Esophagus squamous epithelium (tissue), 5 donors: ENCODE data around the gene MAP3K20. TPM values are rescaled to one million over a fixed set of nuclear protein-coding genes. Genes with fewer than 3 reads are reported as not detected.
"Not testable (repeated sequence)": the region's sequence is repeated elsewhere in the genome, so short reads cannot be mapped to it uniquely, and the experiment has no call there.

Experiments used
- DNase-seq: peaks from one replicate; lab custom pipeline; 2025; lab: John Stamatoyannopoulos, UW
- H3K27ac ChIP-seq, 4 donors: fragments of 200-600 bp; sonication (generic); one replicate each; pipeline ENCODE4 v1.5.1; 2016 to 2019; ENCODE audit warnings: mild to moderate bottlenecking in 1 of 4
- H3K27me3 ChIP-seq, 4 donors: fragments of 200-600 bp; sonication (generic); 1 replicate in 3 of 4; 2 replicates in 1 of 4; pipeline versions ENCODE4 v1.5.1 to v1.6.0; 2017 to 2021; ENCODE audit warnings: antibody characterized with exemption in 1 of 4
- H3K36me3 ChIP-seq, 3 donors: fragments of 200-600 bp; sonication (generic); one replicate each; pipeline ENCODE4 v1.5.1; 2016 to 2019
- H3K4me1 ChIP-seq, 3 donors: fragments of 200-600 bp; sonication (generic); one replicate each; pipeline ENCODE4 v1.5.1; 2017 to 2019
- H3K4me3 ChIP-seq, 4 donors: fragments of 200-600 bp; sonication (generic); 1 replicate in 3 of 4; 2 replicates in 1 of 4; pipeline ENCODE4 v1.5.1; 2016 to 2019; ENCODE audit warnings: mild to moderate bottlenecking in 2 of 4, moderate library complexity in 1 of 4
- H3K9me3 ChIP-seq, 3 donors: fragments of 200-600 bp; sonication (generic); one replicate each; pipeline ENCODE4 v1.5.1; 2016 to 2019
- CTCF ChIP-seq, 6 experiments: fragments of 450-650 bp in 4 of 6; fragments of 200-600 bp in 2 of 6; sonication (generic) in 2 of 6; IDR thresholded peaks; one replicate each; pipeline ENCODE4 v1.5.1; 2016 to 2019; ENCODE audit warnings: antibody characterized with exemption in 6 of 6, mild to moderate bottlenecking in 4 of 6, moderate library complexity in 4 of 6
- POLR2A ChIP-seq, 4 donors: fragments of 450-650 bp; IDR thresholded peaks; one replicate each; pipeline ENCODE4 v1.6.1; 2017; ENCODE audit warnings: antibody characterized with exemption in 4 of 4, mild to moderate bottlenecking in 4 of 4, moderate library complexity in 3 of 4
- WGBS, 2 donors: methylation state at CpG; one replicate each; pipeline ENCODE4 v1.1.5; 2018; 5-methylcytosine and 5-hydroxymethylcytosine counted together
- intact Hi-C: fragments of 100-400 bp; cut with DNase I; formaldehyde crosslinking; loops from one replicate; pipeline ENCODE4 v1.15.0; 2022
- total RNA-seq, 4 donors: library from RNA; depleted of rRNA; stranded (reverse); fragments of >200 nt; gene quantifications; one replicate each; pipeline ENCODE4 v1.1.0, GENCODE V29; 2016
- donor health status: DM: yes; HTN: yes; CAD: no.

MAP3K20 gene
- total RNA-seq, 4 donors from 2014 or later: 7.2 to 55.3 (median 26.3) TPM

- no peak overlapping the region for H3K27ac ChIP-seq
- no peaks in the 10 kb centered on the region for H3K36me3 ChIP-seq
- WGBS, 2 donors: 60 to 75% methylated on average over 1 of the region's 1 CpG
- intact Hi-C loops: no loop called here
- TF ChIP-seq POLR2A (IDR thresholded peaks at IDR 0.05) (no peak), CTCF (IDR thresholded peaks at IDR 0.05) (no peak)
- no peaks in the 10 kb centered on the region for H3K27me3 ChIP-seq
- H3K9me3 ChIP-seq: no peaks in the 10 kb centered on the region
- peaks cover 0 to 10% (median 0%) of the 10 kb centered on the region in 3 donors for H3K4me1 ChIP-seq
- no peak for DNase-seq
- H3K4me3 ChIP-seq: no peak overlapping the region
Observed at GRCh38 chr2:173171924-173172643, 96.4 kb downstream of the MAP3K20 start.

- intact Hi-C loops, H3K36me3 ChIP-seq, H3K27ac ChIP-seq, H3K4me3 ChIP-seq, DNase-seq, H3K4me1 ChIP-seq, H3K27me3 ChIP-seq, H3K9me3 ChIP-seq: not testable (repeated sequence)
- 95 to 98% methylated on average over 3 of the region's 3 CpGs for WGBS, 2 donors
Observed at GRCh38 chr2:173174339-173174738, 98.7 kb downstream of the MAP3K20 start.

DNA sequence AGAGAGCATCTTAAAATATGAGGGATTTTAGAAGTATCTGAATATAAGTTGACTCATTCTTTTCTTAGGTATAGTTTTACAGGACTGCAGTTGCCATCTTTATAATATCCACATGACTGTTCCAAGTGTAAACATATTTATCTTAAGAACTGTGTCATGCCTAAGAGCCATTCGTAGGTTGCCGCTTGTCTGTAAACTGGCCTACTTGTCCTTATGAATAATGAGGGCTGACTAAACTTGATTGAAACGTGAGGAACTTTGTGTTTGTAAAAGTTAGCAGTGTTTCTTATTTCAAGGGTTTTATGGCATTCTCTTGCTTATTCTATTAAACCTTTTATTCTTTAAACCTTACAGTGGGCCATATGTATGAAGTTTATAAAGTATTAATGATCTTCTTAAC is 99.6 kb downstream of the MAP3K20 start:
- intact Hi-C loops: no loop called here
- Histone ChIP-seq H3K27me3 (no peaks in the 10 kb centered on the region), H3K4me3 (no peak overlapping the region), H3K36me3 (no peaks in the 10 kb centered on the region), H3K4me1 (peaks cover 0 to 10% (median 0%) of the 10 kb centered on the region in 3 donors), H3K9me3 (no peaks in the 10 kb centered on the region), H3K27ac (no peak overlapping the region)
- 49 to 62% methylated on average over 3 of the region's 3 CpGs for WGBS, 2 donors
- TF ChIP-seq POLR2A (IDR thresholded peaks at IDR 0.05) (no peak), CTCF (IDR thresholded peaks at IDR 0.05) (no peak)
- DNase-seq: no peak

GRCh38 chr2:173181982-173182381 is 106.3 kb downstream of the MAP3K20 start:
- DNase-seq: no peak
- no peaks in the 10 kb centered on the region for H3K27me3 ChIP-seq
- TF ChIP-seq POLR2A (IDR thresholded peaks at IDR 0.05) (no peak), CTCF (IDR thresholded peaks at IDR 0.05) (no peak)
- no peaks in the 10 kb centered on the region for H3K9me3 ChIP-seq
- no peak overlapping the region for H3K4me3 ChIP-seq
- 78 to 88% methylated on average over 2 of the region's 2 CpGs for WGBS, 2 donors
- H3K27ac ChIP-seq: peak overlapping the region in 3 of 4 donors; percentile 2 to 33 (median 32)
- no peaks in the 10 kb centered on the region for H3K36me3 ChIP-seq
- H3K4me1 ChIP-seq: peaks cover 0 to 14% (median 7%) of the 10 kb centered on the region in 3 donors
- intact Hi-C loops: no loop called here

DNA sequence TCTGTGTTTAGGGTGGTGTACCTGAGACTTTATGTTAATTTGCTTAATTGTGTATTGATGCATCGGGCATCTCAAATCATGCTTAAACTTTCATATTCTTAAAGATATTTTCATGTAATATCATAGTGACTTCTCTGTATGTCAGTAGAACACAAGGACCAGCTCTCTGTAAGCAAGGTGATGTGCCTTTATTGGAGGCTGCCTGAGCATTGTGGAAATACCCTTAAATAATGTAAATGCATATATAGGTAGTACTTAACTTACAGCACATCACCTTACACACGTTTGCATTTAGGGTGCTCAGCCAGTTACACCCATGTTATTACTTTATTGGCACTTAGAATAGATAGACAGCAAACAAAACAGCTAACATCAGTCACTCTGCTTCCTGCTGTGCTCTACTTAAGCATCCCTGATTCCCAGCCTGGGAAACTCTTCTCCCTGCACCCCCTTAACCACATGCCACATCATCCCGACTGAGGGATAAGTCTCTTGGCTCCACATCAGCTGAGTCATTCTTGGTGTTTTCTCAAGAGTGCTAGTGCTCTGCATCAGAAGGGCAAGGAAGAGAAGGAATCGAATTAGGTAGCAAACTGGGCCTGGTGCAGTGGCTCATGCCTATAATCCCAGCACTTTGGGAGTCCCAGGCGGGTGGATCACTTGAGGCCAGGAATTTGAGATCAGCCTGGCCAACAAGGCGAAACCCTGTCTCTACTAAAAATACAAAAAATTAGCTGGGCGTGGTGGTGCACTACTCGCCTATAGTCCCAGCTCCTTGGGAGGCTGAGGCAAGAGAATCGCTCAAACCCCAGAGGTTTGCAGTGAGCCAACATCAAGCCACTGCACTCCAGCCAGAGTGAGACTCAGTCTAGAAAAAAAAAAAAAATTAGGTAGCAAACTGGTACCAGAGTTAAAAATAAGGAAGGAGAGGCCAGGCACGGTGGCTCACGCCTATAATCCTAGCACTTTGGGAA is 108.7 kb downstream of the MAP3K20 start:
- peaks cover 0 to 29% (median 13%) of the 10 kb centered on the region in 3 donors for H3K4me1 ChIP-seq
- peak overlapping the region in 3 of 4 donors; percentile 68 to 79 (median 70) for H3K27ac ChIP-seq
- no peak for TF ChIP-seq POLR2A (IDR thresholded peaks at IDR 0.05)
- WGBS, 2 donors: 57 to 63% methylated on average over 10 to 11 of the region's 11 CpGs
- H3K36me3 ChIP-seq: no peaks in the 10 kb centered on the region
- no peak for DNase-seq
- H3K9me3 ChIP-seq: no peaks in the 10 kb centered on the region
- H3K27me3 ChIP-seq: no peaks in the 10 kb centered on the region
- intact Hi-C loops: no loop called here
- no peak overlapping the region for H3K4me3 ChIP-seq

GRCh38 chr2:173185437-173185836 is 109.8 kb downstream of the MAP3K20 start:
- no peak for TF ChIP-seq POLR2A (IDR thresholded peaks at IDR 0.05)
- no peak for TF ChIP-seq CTCF (IDR thresholded peaks at IDR 0.05)
- no peaks in the 10 kb centered on the region for H3K27me3 ChIP-seq
- no peak overlapping the region for H3K4me3 ChIP-seq
- H3K36me3 ChIP-seq: no peaks in the 10 kb centered on the region
- no peaks in the 10 kb centered on the region for H3K9me3 ChIP-seq
- intact Hi-C loops: no loop called here
- no peak for DNase-seq
- H3K27ac ChIP-seq: peak overlapping the region in 2 of 4 donors; percentile 68 to 70
- peaks cover 0 to 29% (median 13%) of the 10 kb centered on the region in 3 donors for H3K4me1 ChIP-seq
